Adrenal gland (tissue), 12 donors: ENCODE results near the gene DLG2. TPM values are rescaled to one million over a fixed set of nuclear protein-coding genes. Genes with fewer than 3 reads are reported as not detected.

Experiments
- DNase-seq, 7 donors: peaks; one replicate each; pipeline ENCODE4 v3.0.0-alpha.2; 2019 to 2020
- H3K27ac ChIP-seq, 5 donors: fragments of 200-600 bp; sonication (generic) in 4 of 5; 1 replicate in 3 of 5; 2 replicates in 2 of 5; pipeline versions ENCODE4 v1.5.1 to v1.8.0; 2016 to 2020; ENCODE audit warnings: mild to moderate bottlenecking in 1 of 5
- H3K27me3 ChIP-seq: fragments of 200-600 bp; 2 replicates; pipeline ENCODE4 v1.8.0; 2021
- H3K36me3 ChIP-seq, 2 donors: fragments of 200-600 bp; replicated peaks in 1 of 2; 1 replicate in 1 of 2; 2 replicates in 1 of 2; pipeline versions ENCODE4 v1.5.1 to v1.8.0; 2018 to 2022
- H3K4me1 ChIP-seq, 2 donors: fragments of 200-600 bp; replicated peaks in 1 of 2; 1 replicate in 1 of 2; 2 replicates in 1 of 2; pipeline versions ENCODE4 v1.5.1 to v1.8.0; 2018 to 2021
- H3K4me3 ChIP-seq, 4 donors: fragments of 200-600 bp; sonication (generic) in 3 of 4; one replicate each; pipeline ENCODE4 v1.5.1; 2016 to 2018
- H3K9me3 ChIP-seq, 3 donors: fragments of 200-600 bp; sonication (generic) in 1 of 3; replicated peaks in 1 of 3; 1 replicate in 2 of 3; 2 replicates in 1 of 3; pipeline versions ENCODE4 v1.5.1 to v1.8.0; 2016 to 2021
- CTCF ChIP-seq, 6 experiments: fragments of 450-650 bp in 4 of 6; fragments of 200-600 bp in 2 of 6; sonication (generic) in 1 of 6; IDR thresholded peaks; 1 replicate in 5 of 6; 2 replicates in 1 of 6; pipeline versions ENCODE4 v1.5.1 to v1.8.0; 2016 to 2021; ENCODE audit warnings: antibody characterized with exemption in 6 of 6, mild to moderate bottlenecking in 2 of 6, moderate library complexity in 1 of 6
- POLR2A ChIP-seq, 2 donors: fragments of 450-650 bp; IDR thresholded peaks; one replicate each; pipeline ENCODE4 v1.6.1; 2017; ENCODE audit warnings: antibody characterized with exemption in 2 of 2, mild to moderate bottlenecking in 2 of 2, moderate library complexity in 1 of 2
- WGBS, 4 donors: extraction: QIAGEN DNeasy Blood & Tissue Kit in 2 of 4; methylation state at CpG; one replicate each; pipeline versions ENCODE4 v1.1.5 to v1.1.7; 2013 to 2017; 5-methylcytosine and 5-hydroxymethylcytosine counted together
- intact Hi-C, 2 donors: fragments of 100-400 bp; cut with DNase I; formaldehyde crosslinking; loops; one replicate each; pipeline versions ENCODE4 v1.14.1 to v1.15.0; 2022 to 2023
- polyA plus RNA-seq, 3 donors: library from polyadenylated mRNA; stranded (reverse); fragments of 200-250 nt in 2 of 3; fragments of 350-450 nt in 1 of 3; fragmentation: Illumina TruSeq in 1 of 3; extraction: RNeasy Lipid Tissue Mini Kit (QIAGEN cat#74804) in 1 of 3; gene quantifications; one replicate each; pipeline ENCODE4 v1.2.3, GENCODE V29; 2013 to 2014
- total RNA-seq, 9 donors: library from RNA; depleted of rRNA in 4 of 9; stranded (reverse); fragments of >200 nt in 4 of 9; fragments of 120-200 nt in 1 of 9; fragmentation: NEBNext Ultra II Directional in 1 of 9; extraction: Animal tissue kit (Norgen Biotek cat#: 25700) in 1 of 9; gene quantifications; one replicate each; pipeline versions ENCODE4 v1.1.0 to v1.2.4, GENCODE V29; 2013 to 2023
- donor health status: healthy with polysubstance abuse.
- donor health status: Bipolar disorder and iron deficiency.
- donor health status: DM: yes; HTN: yes; CAD: no.
- donor health status: DM: no; HTN: no; CAD: no.
- donor health status: DM: no; HTN: no; CAD: no.
- donor health status: DM: yes; HTN: yes; CAD: no.

DLG2 gene
- total and polyA plus RNA-seq, 12 donors, result 8.3 to 101 (median 37.5) TPM

GRCh38 chr11:83702796-83703195 is 1924.3 kb downstream of the DLG2 start:
- intact Hi-C loops, result no loop called here
- Histone ChIP-seq H3K9me3 (no peaks in the 10 kb centered on the region), H3K36me3 (no peaks in the 10 kb centered on the region), H3K4me1 (no peaks in the 10 kb centered on the region), H3K4me3 (no peak overlapping the region), H3K27me3 (no peaks in the 10 kb centered on the region), H3K27ac (no peak overlapping the region)
- no peak for TF ChIP-seq POLR2A (IDR thresholded peaks at IDR 0.05)
- TF ChIP-seq CTCF (IDR thresholded peaks at IDR 0.05), result no peak
- no peak for DNase-seq
- 92 to 97% (median 95%) methylated on average over 2 of the region's 2 CpGs for WGBS, 4 donors

GRCh38 chr11:83697518-83697917 is 1929.6 kb downstream of the DLG2 start:
- intact Hi-C loops, result no loop called here
- TF ChIP-seq CTCF (IDR thresholded peaks at IDR 0.05), result no peak
- no peak for TF ChIP-seq POLR2A (IDR thresholded peaks at IDR 0.05)
- Histone ChIP-seq H3K9me3 (no peaks in the 10 kb centered on the region), H3K4me1 (no peaks in the 10 kb centered on the region), H3K27ac (no peak overlapping the region), H3K36me3 (no peaks in the 10 kb centered on the region), H3K27me3 (no peaks in the 10 kb centered on the region), H3K4me3 (no peak overlapping the region)
- DNase-seq, result no peak
- 89 to 95% (median 91%) methylated on average over 2 of the region's 2 CpGs for WGBS, 4 donors

GRCh38 chr11:83695046-83695445 is 1932.1 kb downstream of the DLG2 start:
- Histone ChIP-seq H3K4me1 (no peaks in the 10 kb centered on the region), H3K27ac (no peak overlapping the region), H3K4me3 (no peak overlapping the region), H3K36me3 (no peaks in the 10 kb centered on the region), H3K27me3 (no peaks in the 10 kb centered on the region), H3K9me3 (no peaks in the 10 kb centered on the region)
- intact Hi-C loops, result no loop called here
- 78 to 91% (median 86%) methylated on average over 3 of the region's 3 CpGs for WGBS, 4 donors
- TF ChIP-seq POLR2A (IDR thresholded peaks at IDR 0.05) (no peak), CTCF (IDR thresholded peaks at IDR 0.05) (no peak)
- DNase-seq, result no peak

- intact Hi-C loops, result no loop called here
- H3K27me3 ChIP-seq, result no peaks in the 10 kb centered on the region
- H3K36me3 ChIP-seq, result no peaks in the 10 kb centered on the region
- 72 to 81% (median 77%) methylated on average over 10 of the region's 10 CpGs for WGBS, 4 donors
- H3K27ac ChIP-seq, result no peak overlapping the region
- DNase-seq, result no peak
- H3K4me3 ChIP-seq, result no peak overlapping the region
- TF ChIP-seq POLR2A (IDR thresholded peaks at IDR 0.05) (no peak), CTCF (IDR thresholded peaks at IDR 0.05) (no peak)
- peaks cover 0 to 3% of the 10 kb centered on the region in 2 donors for H3K4me1 ChIP-seq
- H3K9me3 ChIP-seq, result no peaks in the 10 kb centered on the region
Measured at GRCh38 chr11:83694191-83694910, 1932.8 kb downstream of the DLG2 start.
